Motor neuron (in vitro differentiated cells): ENCODE measurements around the gene SNAP47. TPM values are rescaled to one million over a fixed set of nuclear protein-coding genes. Genes with fewer than 3 reads are reported as not detected.
A peak's percentile ranks its signal among the peaks of the same experiment; 100 is the strongest.

Experiments used
- ATAC-seq, 8 experiments: fragments of 200-7000 bp; cut with Tn5 transposase; replicated peaks in 6 of 8; 2 replicates each; pipeline ENCODE4 v1.8.0; 2021; ENCODE audit warnings: mild to moderate bottlenecking in 8 of 8, moderate library complexity in 8 of 8
- H3K27ac ChIP-seq, 2 donors: fragments of 250-450 bp; sonication (Bioruptor Pico); 2 replicates each; pipeline ENCODE4 v1.9.0; 2021; ENCODE audit warnings: antibody characterized with exemption in 2 of 2, mild to moderate bottlenecking in 2 of 2, moderate library complexity in 1 of 2
- H3K4me1 ChIP-seq, 2 donors: fragments of 250-450 bp; sonication (Bioruptor Pico); replicated peaks in 1 of 2; 2 replicates each; pipeline ENCODE4 v1.6.1; 2021; ENCODE audit warnings: antibody characterized with exemption in 2 of 2, mild to moderate bottlenecking in 2 of 2, moderate library complexity in 1 of 2
- H3K4me3 ChIP-seq, 5 donors: fragments of 250-450 bp; sonication (Bioruptor Pico); 2 replicates each; pipeline ENCODE4 v1.9.0; 2021; ENCODE audit warnings: antibody characterized with exemption in 5 of 5, mild to moderate bottlenecking in 5 of 5, moderate library complexity in 4 of 5
- WGBS, 10 experiments: fragments of 450-650 bp; shearing (Covaris generic); methylation state at CpG; one replicate each; pipeline ENCODE4 v1.0.0; 2022; 5-methylcytosine and 5-hydroxymethylcytosine counted together
- in situ Hi-C, 9 experiments: fragments of 400-800 bp; cut with MboI; loops; one replicate each; pipeline ENCODE4 v1.15.0; 2021; ENCODE audit warnings: low sequenced_read_pairs in 9 of 9, low pct_unique_long_range_greater_than_20kb in 2 of 9; ENCODE audit not compliant: unreplicated experiment in 9 of 9
- total RNA-seq, 8 experiments: library from RNA; unstranded; fragments of 300-600 nt; gene quantifications; 2 replicates each; pipeline versions ENCODE4 v1.2.3 to v1.2.4, GENCODE V29; 2022

Gene SNAP47
- total RNA-seq, 8 experiments from 2014 or later, result 26.6 to 56.0 (median 40.9) TPM

DNA sequence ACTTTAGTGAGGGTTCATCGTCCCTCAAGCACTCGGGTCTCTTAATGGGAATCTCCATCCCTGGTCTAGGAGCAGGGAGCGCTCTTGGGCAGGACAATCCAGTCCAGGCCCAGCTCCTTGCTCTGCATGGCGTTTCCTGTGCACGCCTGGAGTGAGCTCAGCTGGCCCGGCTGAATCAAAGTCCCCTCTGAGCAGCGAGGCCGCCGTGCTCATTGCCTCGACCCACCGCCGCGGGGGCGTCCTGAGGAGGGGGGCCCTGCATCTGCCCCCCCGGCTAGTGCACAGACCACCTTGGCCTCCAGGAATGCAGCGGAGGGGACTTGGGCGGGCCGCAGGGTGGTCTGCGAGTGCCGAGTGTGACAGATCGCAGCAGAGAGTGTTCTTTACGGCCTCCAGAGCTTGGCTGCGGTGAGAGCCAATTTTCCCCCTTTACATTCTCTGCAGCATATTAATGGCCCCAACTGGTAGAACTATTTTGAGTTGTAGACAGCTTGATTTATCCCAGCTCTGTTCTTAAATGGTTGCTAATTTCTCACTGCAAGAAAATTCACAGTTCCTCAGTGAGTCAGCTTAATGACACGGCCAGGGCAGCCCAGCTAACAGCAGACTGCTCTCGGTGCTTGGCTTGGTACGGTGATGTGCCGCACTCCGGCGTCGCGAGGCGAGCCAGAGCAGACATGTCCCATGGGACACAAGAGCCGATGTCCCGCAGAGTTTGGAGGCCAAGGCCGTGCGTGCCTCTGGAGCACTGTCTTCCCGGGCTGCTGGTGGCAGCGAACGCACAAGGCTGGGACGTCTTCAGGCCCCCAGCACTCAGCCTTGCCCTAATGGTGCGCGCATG, 39.8 kb downstream of the SNAP47 start:
- no peak overlapping the region for H3K27ac ChIP-seq
- in situ Hi-C loops, result loop anchor here in 7 of 9 experiments (25.0 kb wide), 2 partner anchors 162 to 187 kb away; partner anchors contain the start of gene WNT9A (in 6 of the 7)
- no peak overlapping the region for H3K4me3 ChIP-seq
- peaks cover 0 to 7% of the 10 kb centered on the region in 2 donors for H3K4me1 ChIP-seq
- peak in 7 of 8 experiments; percentile 27 to 85 (median 49) for ATAC-seq
- 32 to 94% (median 84%) methylated on average over 1 to 34 of the region's 42 CpGs; no CpG with 5 or more reads in 3 of the 10 experiments for WGBS, 10 experiments

DNA sequence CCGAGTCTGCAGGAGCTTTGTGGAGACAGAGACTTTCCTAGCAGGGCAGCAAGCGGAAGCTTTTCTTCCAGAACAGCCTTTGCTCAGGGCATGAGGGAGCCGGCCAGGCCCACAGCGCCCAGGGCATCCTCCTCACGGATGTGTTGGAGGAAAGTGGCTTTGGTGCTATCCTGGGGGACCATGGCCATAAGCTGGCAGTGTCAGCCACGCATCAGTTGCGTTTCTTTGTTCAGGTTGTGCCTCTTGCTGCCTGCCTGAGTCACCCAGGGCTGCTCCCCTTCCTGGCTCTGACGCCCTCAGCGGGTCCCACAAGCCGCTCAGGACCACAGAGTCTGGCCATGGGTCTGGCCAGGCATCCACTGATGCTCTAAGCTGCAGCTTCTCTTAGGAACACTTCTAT, 40.6 kb downstream of the SNAP47 start:
- Histone ChIP-seq H3K4me3 (no peak overlapping the region), H3K27ac (no peak overlapping the region), H3K4me1 (peaks cover 0 to 7% of the 10 kb centered on the region in 2 donors)
- WGBS, 10 experiments, result 80 to 100% (median 97%) methylated on average over 1 to 10 of the region's 10 CpGs; no CpG with 5 or more reads in 4 of the 10 experiments
- in situ Hi-C loops, result loop anchor here in 5 of 9 experiments (25.0 kb wide), 2 partner anchors 161 to 186 kb away; partner anchors contain the start of gene WNT9A (in 4 of the 5)
- ATAC-seq, result no peak

DNA sequence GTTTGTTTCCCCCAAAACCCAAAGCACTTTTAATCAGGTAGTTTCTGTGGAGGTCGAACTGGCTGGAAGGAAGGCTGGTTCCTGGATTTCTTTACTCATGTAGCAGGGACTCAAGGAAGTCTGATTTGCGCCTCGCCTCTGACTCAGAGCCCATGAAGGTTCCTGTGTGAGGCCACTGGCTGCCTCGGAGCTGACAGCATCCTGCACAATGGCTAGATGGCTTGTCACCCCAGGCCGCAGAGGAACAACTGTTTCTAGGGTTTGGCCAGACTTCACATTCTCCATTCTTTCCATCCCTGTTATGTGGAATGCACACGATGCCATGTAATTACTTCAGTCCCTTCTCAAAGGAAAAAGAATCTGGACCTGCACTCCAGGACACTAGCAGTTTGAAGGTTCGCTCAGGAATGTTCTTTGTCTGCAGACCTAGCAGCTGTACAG, 41.1 kb downstream of the SNAP47 start:
- in situ Hi-C loops, result loop anchor here in 5 of 9 experiments (25.0 kb wide), 2 partner anchors 161 to 186 kb away; partner anchors contain the start of gene WNT9A (in 4 of the 5)

DNA sequence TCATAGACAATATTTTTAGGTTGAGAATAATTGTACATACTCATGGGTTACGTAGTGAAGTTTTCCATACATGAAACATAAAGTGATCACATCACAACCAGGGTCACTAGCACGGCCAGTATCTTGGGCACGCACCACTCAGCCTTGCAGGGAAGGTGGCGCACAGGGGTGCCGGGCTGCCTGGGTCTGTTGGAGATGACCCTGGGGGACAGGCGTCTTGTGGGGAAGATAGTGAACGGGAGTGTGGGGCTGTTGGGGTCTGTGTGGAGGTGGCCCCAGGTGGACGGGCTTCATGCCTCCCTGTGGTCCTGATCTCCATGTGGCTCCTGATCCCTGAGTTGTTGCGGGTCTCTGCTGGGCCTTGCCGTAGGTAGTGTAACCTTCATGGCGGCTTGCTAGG, 41.9 kb downstream of the SNAP47 start:
- H3K27ac ChIP-seq, result no peak overlapping the region
- ATAC-seq, result no peak
- H3K4me3 ChIP-seq, result no peak overlapping the region
- in situ Hi-C loops, result loop anchor here in 5 of 9 experiments (25.0 kb wide), 2 partner anchors 160 to 185 kb away; partner anchors contain the start of gene WNT9A (in 4 of the 5)
- 79 to 100% (median 92%) methylated on average over 1 to 11 of the region's 11 CpGs; no CpG with 5 or more reads in 4 of the 10 experiments for WGBS, 10 experiments
- peaks cover 0 to 7% of the 10 kb centered on the region in 2 donors for H3K4me1 ChIP-seq

More for the DNA sequence above, 41.1 kb downstream of the SNAP47 start:
- WGBS, 10 experiments, result 40 to 93% (median 83%) methylated on average over 1 to 7 of the region's 7 CpGs; no CpG with 5 or more reads in 2 of the 10 experiments
- Histone ChIP-seq H3K27ac (no peak overlapping the region), H3K4me1 (peaks cover 0 to 7% of the 10 kb centered on the region in 2 donors), H3K4me3 (no peak overlapping the region)
- ATAC-seq, result peak in 1 of 8 experiments; percentile 55

DNA sequence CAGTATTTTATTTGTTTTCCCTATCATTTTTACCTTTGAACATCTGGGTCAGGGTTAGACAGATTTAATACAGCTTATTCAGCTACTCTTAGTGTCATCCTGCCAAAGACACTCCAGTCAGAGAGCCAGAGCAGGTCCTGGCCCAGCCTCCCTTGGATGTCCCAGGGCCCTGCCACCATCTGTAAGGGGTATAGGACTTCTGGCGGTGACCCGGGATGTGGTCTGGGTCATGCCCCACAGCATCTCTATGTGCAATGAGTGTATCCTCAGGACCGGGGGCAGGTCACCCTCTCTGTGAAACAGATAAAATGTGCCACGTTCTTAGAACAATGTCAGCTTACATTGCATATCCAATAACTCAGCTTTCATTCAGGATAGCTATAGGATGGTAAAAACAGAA, 42.4 kb downstream of the SNAP47 start:
- no peak overlapping the region for H3K27ac ChIP-seq
- 90 to 100% (median 100%) methylated on average over 1 to 4 of the region's 4 CpGs; no CpG with 5 or more reads in 3 of the 10 experiments for WGBS, 10 experiments
- in situ Hi-C loops, result loop anchor here in 5 of 9 experiments (25.0 kb wide), 2 partner anchors 160 to 185 kb away; partner anchors contain the start of gene WNT9A (in 4 of the 5)
- ATAC-seq, result no peak
- H3K4me1 ChIP-seq, result peaks cover 0 to 7% of the 10 kb centered on the region in 2 donors
- H3K4me3 ChIP-seq, result no peak overlapping the region

DNA sequence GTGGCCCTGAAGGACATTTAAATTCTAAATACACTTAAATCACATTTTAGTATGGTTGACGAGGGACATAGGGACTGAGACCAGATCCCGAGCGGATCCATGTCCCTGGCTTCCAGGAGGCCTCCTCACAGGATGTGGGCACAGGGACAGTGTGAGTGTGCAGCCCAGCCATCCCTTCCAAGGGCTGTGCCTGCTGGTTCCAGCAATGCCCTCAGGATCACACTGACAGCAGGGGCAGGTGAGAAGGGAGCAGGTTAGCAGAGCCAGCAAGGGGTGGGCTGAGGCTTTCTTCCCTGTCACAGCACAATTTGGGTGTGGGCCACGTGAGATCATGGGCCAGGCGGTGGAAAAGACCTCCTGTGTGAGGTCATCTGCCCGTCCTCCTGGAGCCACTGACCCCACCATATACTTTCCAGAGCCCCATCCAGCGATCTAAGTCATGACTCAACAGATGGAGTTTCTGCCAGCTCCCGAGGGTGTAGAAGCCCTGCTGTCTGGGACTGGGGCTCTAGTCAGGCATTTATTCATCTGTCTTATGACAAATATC, 43.2 kb downstream of the SNAP47 start:
- Histone ChIP-seq H3K4me3 (no peak overlapping the region), H3K4me1 (peaks cover 0 to 7% of the 10 kb centered on the region in 2 donors), H3K27ac (peak overlapping the region in 1 of 2 donors; percentile 17)
- ATAC-seq, result peak in 6 of 8 experiments; percentile 20 to 62 (median 33)
- in situ Hi-C loops, result loop anchor here in 5 of 9 experiments (25.0 kb wide), 2 partner anchors 159 to 184 kb away; partner anchors contain the start of gene WNT9A (in 4 of the 5)
- WGBS, 10 experiments, result 17 to 94% (median 79%) methylated on average over 2 to 6 of the region's 8 CpGs; no CpG with 5 or more reads in 4 of the 10 experiments

DNA sequence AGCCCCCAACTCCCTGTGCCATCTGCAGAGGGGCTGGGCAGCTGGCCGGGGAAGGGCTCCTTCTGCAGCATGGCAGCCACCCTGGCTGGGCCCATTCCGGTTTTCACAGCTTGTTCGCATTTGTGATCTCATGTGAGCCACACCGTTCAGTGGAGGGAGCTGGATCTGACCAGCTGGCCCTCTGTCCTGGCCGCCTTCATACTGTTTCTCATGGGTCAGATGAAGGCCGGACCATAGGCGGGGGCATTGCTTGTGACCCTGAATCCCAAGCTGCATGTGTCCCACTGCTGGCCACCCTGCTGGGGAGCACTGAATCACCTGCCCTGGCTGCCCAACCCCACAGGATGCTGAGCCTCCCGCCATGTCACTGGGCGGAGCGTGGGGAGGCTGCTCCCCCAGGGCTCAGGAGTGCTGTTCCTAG, 43.8 kb downstream of the SNAP47 start:
- ATAC-seq, result peak in 7 of 8 experiments; percentile 12 to 68 (median 43)
- Histone ChIP-seq H3K4me1 (peaks cover 0 to 7% of the 10 kb centered on the region in 2 donors), H3K27ac (peak overlapping the region in 1 of 2 donors; percentile 17), H3K4me3 (no peak overlapping the region)
- WGBS, 10 experiments, result 60 to 100% (median 96%) methylated on average over 1 to 4 of the region's 10 CpGs; no CpG with 5 or more reads in 4 of the 10 experiments
- in situ Hi-C loops, result loop anchor here in 5 of 9 experiments (25.0 kb wide), 2 partner anchors 158 to 183 kb away; partner anchors contain the start of gene WNT9A (in 4 of the 5)

DNA sequence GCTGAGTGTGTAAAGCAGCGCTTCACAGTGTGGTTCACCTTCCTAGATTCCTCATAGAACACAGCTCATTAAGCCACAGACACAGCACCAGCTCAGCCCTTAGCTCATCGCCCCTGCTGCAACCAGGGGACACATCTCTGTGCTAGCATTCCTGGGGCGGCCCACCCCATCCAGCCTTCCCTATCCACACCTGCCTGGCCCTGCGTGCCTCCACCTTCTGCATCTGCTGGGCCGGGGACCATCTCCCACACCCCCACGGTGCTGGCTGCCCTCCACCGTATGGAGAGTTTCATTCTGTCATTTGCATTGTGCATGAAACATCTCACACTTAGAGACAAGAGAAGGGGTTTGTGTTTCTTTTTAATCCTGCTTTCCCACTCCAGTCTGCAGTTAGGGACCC, 44.5 kb downstream of the SNAP47 start:
- peak in 2 of 8 experiments; percentile 22 to 71 for ATAC-seq
- Histone ChIP-seq H3K4me3 (no peak overlapping the region), H3K4me1 (peaks cover 0 to 7% of the 10 kb centered on the region in 2 donors), H3K27ac (no peak overlapping the region)
- 70 to 100% (median 86%) methylated on average over 1 to 6 of the region's 7 CpGs; no CpG with 5 or more reads in 4 of the 10 experiments for WGBS, 10 experiments
- in situ Hi-C loops, result loop anchor here in 5 of 9 experiments (25.0 kb wide), 2 partner anchors 158 to 183 kb away; partner anchors contain the start of gene WNT9A (in 4 of the 5)

DNA sequence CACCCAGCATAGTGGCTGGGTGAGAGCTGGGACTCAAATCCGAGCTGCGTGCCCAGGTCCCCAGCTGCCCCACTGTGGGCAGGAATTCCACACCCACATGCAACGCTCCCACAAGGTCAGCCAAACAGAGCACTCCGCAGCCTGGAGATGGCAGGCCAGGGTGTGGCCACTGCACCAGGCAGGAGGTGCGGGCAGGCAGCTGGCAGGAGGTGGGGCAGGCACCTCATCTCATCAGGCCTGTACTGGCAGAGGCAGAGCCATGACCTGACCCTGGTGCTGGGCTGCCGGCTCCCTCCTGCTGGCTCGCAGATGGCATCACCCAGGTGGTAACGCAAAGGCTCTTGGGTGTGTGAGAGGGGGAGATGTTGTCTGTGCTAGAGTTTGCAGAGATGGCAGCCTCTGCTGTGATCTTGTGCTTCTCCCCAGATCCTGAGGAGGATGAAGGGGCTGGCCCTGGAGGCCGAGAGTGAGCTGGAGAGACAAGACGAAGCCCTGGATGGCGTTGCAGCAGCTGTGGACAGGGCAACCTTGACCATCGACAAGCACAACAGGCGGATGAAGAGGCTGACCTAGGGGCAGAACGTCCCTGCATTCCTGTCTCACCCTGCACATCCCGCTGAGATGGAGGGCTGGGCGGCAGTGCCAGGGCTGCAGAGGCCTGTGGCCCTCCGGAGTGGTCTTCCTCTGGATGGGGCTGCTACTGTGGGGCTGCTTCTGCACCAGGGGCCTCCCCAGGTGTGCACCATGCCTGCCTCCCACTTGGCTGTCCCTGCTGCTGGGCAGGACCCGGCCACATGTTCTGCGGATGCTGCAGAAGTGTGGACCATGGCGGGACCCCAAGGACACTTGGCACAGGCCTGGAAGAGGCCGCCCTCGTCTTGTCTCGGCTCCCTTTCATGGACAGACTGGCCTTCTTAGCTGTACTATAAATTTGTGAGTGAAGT, 45.1 kb downstream of the SNAP47 start:
- ATAC-seq, result peak in 2 of 8 experiments; percentile 22 to 80
- 50 to 100% (median 90%) methylated on average over 1 to 14 of the region's 23 CpGs; no CpG with 5 or more reads in 2 of the 10 experiments for WGBS, 10 experiments

DNA sequence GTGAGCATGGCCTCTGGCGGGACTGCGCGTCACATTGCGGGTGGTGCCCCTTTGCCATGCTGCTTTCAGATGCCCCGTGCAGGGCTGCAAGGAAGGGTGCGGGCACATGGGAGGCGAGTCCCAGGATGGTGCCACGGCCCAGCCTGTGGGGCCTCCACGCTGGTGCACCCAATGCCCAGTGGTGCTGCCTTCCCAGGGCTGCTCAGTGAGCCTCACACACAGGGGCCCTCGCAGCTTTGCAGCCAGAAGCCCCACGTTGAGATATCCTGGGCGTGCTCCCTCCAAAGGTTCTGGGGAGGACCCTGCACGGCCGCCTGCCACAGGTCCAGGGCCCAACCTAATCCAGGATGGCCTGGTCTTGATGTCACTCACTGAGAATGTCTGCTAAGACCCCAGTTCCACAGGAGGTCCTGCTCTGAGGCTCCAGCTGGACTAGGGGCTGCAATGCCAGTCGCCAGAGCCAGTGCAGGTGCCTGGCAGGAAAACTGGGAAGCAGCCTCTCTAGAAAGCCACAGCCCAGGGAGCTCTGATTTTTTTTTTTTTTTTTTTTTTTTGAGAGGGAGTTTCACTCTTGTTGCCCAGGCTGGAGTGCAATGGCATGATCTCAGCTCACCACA, 46.2 kb downstream of the SNAP47 start:
- no peak overlapping the region for H3K27ac ChIP-seq
- no peak for ATAC-seq
- WGBS, 10 experiments, result 87 to 100% (median 97%) methylated on average over 1 to 12 of the region's 15 CpGs; no CpG with 5 or more reads in 2 of the 10 experiments
- in situ Hi-C loops, result loop anchor here in 5 of 9 experiments (25.0 kb wide), 2 partner anchors 156 to 181 kb away; partner anchors contain the start of gene WNT9A (in 4 of the 5)
- H3K4me1 ChIP-seq, result peaks cover 0 to 2% of the 10 kb centered on the region in 2 donors
- H3K4me3 ChIP-seq, result no peak overlapping the region

More for the DNA sequence above, 45.1 kb downstream of the SNAP47 start:
- no peak overlapping the region for H3K4me3 ChIP-seq
- H3K4me1 ChIP-seq, result peaks cover 0 to 6% of the 10 kb centered on the region in 2 donors
- no peak overlapping the region for H3K27ac ChIP-seq
- in situ Hi-C loops, result loop anchor here in 5 of 9 experiments (25.0 kb wide), 2 partner anchors 157 to 182 kb away; partner anchors contain the start of gene WNT9A (in 4 of the 5)

DNA sequence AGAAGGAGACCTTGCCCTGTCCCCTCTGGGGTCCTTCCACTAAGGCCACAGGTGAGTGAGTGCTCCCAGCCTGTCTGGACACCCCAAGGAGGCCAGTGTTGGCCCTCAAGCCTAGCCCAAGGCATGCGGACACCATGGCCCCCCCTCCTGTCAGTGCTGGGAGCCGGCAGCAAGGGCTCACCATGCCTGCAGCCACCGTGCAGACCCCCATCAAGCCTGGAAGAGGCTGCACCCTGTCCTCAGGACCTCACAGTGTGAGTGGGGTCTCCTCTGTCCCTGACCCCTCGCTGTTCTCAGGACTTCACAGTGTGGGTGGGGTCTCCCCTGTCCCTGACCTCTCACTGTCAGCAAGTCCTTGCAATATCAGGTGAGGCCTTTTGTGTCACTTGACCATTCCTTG, 47.0 kb downstream of the SNAP47 start:
- no peak for ATAC-seq
- no peak overlapping the region for H3K4me3 ChIP-seq
- no peak overlapping the region for H3K27ac ChIP-seq
- WGBS, 10 experiments, result 50 to 100% (median 92%) methylated on average over 1 to 4 of the region's 4 CpGs; no CpG with 5 or more reads in 6 of the 10 experiments
- in situ Hi-C loops, result loop anchor here in 5 of 9 experiments (25.0 kb wide), 2 partner anchors 155 to 180 kb away; partner anchors contain the start of gene WNT9A (in 4 of the 5)
- H3K4me1 ChIP-seq, result peaks cover 0 to 6% of the 10 kb centered on the region in 2 donors
